ENCODE measurements around the gene RAB9A. TPM values are rescaled to one million over a fixed set of nuclear protein-coding genes. Genes with fewer than 3 reads are reported as not detected.

RAB9A gene
- polyA plus RNA-seq, 1 of the 3 experiments (the other 2 are of a cell fraction) = 15.3 TPM

GRCh38 chrX:13734278-13735172, 45.6 kb downstream of the RAB9A start, which contains the start of the genes OFD1 and TRAPPC2 (continued):
- TF ChIP-seq, protein P1, sequence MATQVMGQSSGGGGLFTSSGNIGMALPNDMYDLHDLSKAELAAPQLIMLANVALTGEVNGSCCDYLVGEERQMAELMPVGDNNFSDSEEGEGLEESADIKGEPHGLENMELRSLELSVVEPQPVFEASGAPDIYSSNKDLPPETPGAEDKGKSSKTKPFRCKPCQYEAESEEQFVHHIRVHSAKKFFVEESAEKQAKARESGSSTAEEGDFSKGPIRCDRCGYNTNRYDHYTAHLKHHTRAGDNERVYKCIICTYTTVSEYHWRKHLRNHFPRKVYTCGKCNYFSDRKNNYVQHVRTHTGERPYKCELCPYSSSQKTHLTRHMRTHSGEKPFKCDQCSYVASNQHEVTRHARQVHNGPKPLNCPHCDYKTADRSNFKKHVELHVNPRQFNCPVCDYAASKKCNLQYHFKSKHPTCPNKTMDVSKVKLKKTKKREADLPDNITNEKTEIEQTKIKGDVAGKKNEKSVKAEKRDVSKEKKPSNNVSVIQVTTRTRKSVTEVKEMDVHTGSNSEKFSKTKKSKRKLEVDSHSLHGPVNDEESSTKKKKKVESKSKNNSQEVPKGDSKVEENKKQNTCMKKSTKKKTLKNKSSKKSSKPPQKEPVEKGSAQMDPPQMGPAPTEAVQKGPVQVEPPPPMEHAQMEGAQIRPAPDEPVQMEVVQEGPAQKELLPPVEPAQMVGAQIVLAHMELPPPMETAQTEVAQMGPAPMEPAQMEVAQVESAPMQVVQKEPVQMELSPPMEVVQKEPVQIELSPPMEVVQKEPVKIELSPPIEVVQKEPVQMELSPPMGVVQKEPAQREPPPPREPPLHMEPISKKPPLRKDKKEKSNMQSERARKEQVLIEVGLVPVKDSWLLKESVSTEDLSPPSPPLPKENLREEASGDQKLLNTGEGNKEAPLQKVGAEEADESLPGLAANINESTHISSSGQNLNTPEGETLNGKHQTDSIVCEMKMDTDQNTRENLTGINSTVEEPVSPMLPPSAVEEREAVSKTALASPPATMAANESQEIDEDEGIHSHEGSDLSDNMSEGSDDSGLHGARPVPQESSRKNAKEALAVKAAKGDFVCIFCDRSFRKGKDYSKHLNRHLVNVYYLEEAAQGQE (IDR thresholded peaks at IDR 0.05; ENCODE audit: low read depth, low read length) = peak; percentile 29; the same call in 1 of the 2 replicates
- TF ChIP-seq, protein P2, sequence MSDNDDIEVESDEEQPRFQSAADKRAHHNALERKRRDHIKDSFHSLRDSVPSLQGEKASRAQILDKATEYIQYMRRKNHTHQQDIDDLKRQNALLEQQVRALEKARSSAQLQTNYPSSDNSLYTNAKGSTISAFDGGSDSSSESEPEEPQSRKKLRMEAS (IDR thresholded peaks at IDR 0.05; ENCODE audit: low read depth) = peak; percentile 90
- TF ChIP-seq TAF1 (IDR thresholded peaks at IDR 0.05; ENCODE audit: borderline replicate concordance, low read depth, low read length) (peak; percentile 54; the same call in 1 of the 2 replicates), ELF1 (IDR thresholded peaks at IDR 0.05) (peak; percentile 87; the same call in 1 of the 2 replicates), GABPA (IDR thresholded peaks at IDR 0.05; ENCODE audit: low read depth) (peak; percentile 82), GATA2 (CRISPR knock-in tag; IDR thresholded peaks at IDR 0.05) (no peak), TEAD4 (IDR thresholded peaks at IDR 0.05; ENCODE audit: borderline replicate concordance, insufficient read depth) (no peak), NRF1 (IDR thresholded peaks at IDR 0.05; ENCODE audit: low read depth, low read length) (peak; percentile 67), MXI1 (IDR thresholded peaks at IDR 0.05; ENCODE audit: low read depth, low read length) (peak; percentile 90), CHD2 (IDR thresholded peaks at IDR 0.05; ENCODE audit: low read length, partially characterized antibody) (peak; percentile 100), EP300 (IDR thresholded peaks at IDR 0.05; ENCODE audit: borderline replicate concordance in 1 of 2, low read depth in 1 of 2, low read length in 1 of 2) (0 out of 4 replicates have a peak, but pooled peaks of 1 of the 2 experiments have one; percentile 4)
- TF ChIP-seq, protein P3, sequence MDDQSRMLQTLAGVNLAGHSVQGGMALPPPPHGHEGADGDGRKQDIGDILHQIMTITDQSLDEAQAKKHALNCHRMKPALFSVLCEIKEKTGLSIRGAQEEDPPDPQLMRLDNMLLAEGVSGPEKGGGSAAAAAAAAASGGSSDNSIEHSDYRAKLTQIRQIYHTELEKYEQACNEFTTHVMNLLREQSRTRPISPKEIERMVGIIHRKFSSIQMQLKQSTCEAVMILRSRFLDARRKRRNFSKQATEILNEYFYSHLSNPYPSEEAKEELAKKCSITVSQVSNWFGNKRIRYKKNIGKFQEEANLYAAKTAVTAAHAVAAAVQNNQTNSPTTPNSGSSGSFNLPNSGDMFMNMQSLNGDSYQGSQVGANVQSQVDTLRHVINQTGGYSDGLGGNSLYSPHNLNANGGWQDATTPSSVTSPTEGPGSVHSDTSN (IDR thresholded peaks at IDR 0.05) = no peak

GRCh38 chrX:13741695-13742094, 52.8 kb downstream of the RAB9A start:
- ChIA-PET CTCF (interaction anchor here (0.9 to 1.5 kb wide), 2 partner anchors 10 to 290 kb away, joined by 3 read pairs; no protein-coding TSS in a partner anchor), POLR2A (no interaction called here)
- Histone ChIP-seq H3K27ac (ENCODE audit: low read depth in 2 of 2, low read length in 1 of 2) (no peak overlapping the region), H3K9me2 (no peaks in the 10 kb centered on the region), H4K20me1 (ENCODE audit: insufficient read depth) (no peaks in the 10 kb centered on the region), H3K9ac (no peak overlapping the region), H3F3A (replicated peaks; ENCODE audit: insufficient read depth) (no peaks in the 10 kb centered on the region), H2AFZ (ENCODE audit: low read depth) (no peak overlapping the region), H3K4me2 (no peak overlapping the region), H3K27me3 (ENCODE audit: insufficient read depth) (no peaks in the 10 kb centered on the region), H3K9me3 (no peaks in the 10 kb centered on the region), H3K36me3 (replicated peaks in 1 of 2; ENCODE audit: control insufficient read depth in 1 of 2, insufficient read depth in 2 of 2, low read length in 1 of 2) (peaks cover 50 to 56% of the 10 kb centered on the region in 2 experiments), H3K4me3 (ENCODE audit: low read depth in 2 of 2, low read length in 1 of 2) (no peak overlapping the region), H3K79me2 (ENCODE audit: insufficient read depth) (no peaks in the 10 kb centered on the region), H3K4me1 (ENCODE audit: control insufficient read depth in 1 of 2, insufficient read depth in 2 of 2, low read depth in 1 of 2, low read length in 1 of 2) (no peaks in the 10 kb centered on the region)
- whole genome bisulfite sequencing (ENCODE audit: low lambda C conversion rate) = 76% methylated on average over 6 of the region's 6 CpGs
- no peak for DNase-seq
- TF ChIP-seq RXRA (IDR thresholded peaks at IDR 0.05; ENCODE audit: borderline replicate concordance, low read depth) (no peak), MEF2A (IDR thresholded peaks at IDR 0.05; ENCODE audit: borderline replicate concordance, low read depth) (no peak), TCF12 (IDR thresholded peaks at IDR 0.05) (no peak), USF1 (IDR thresholded peaks at IDR 0.05; ENCODE audit: borderline replicate concordance, low read depth) (no peak), FOSL2 (IDR thresholded peaks at IDR 0.05; ENCODE audit: borderline replicate concordance, low read depth) (no peak), TEAD4 (IDR thresholded peaks at IDR 0.05; ENCODE audit: borderline replicate concordance, insufficient read depth) (no peak)

All from SK-N-SH (cell line).